Karpas-422 (cell line): Measurements from ENCODE around the gene PTPRG. TPM values are rescaled to one million over a fixed set of nuclear protein-coding genes. Genes with fewer than 3 reads are reported as not detected.
"Not testable (repeated sequence)": the region's sequence is repeated elsewhere in the genome, so short reads cannot be mapped to it uniquely, and the experiment has no call there.

Source experiments
- DNase-seq: peaks from one replicate; pipeline ENCODE4 v3.0.0-alpha.2; 2015
- H2AFZ ChIP-seq: fragments of 200-600 bp; sonication (generic); 2 replicates; pipeline ENCODE4 v1.6.1; 2014; ENCODE audit warnings: antibody characterized with exemption, low read length, mixed read lengths
- H3K27ac ChIP-seq: fragments of 200-600 bp; sonication (generic); 2 replicates; pipeline ENCODE4 v1.5.1; 2014; ENCODE audit warnings: mild to moderate bottlenecking, low read length, moderate library complexity
- H3K27me3 ChIP-seq: fragments of 200-600 bp; sonication (generic); 2 replicates; pipeline ENCODE4 v1.6.1; 2014; ENCODE audit warnings: low read length, mixed read lengths
- H3K36me3 ChIP-seq: fragments of 200-600 bp; sonication (generic); 2 replicates; pipeline ENCODE4 v1.6.1; 2014; ENCODE audit warnings: low read length, mixed read lengths; ENCODE audit not compliant: insufficient read depth
- H3K4me1 ChIP-seq: fragments of 200-600 bp; sonication (generic); 2 replicates; pipeline ENCODE4 v1.6.1; 2014; ENCODE audit warnings: mild to moderate bottlenecking, low read length, mixed read lengths
- H3K4me2 ChIP-seq: fragments of 200-600 bp; sonication (generic); 2 replicates; pipeline ENCODE4 v1.6.1; 2014; ENCODE audit warnings: low read length, low read depth, mild to moderate bottlenecking; ENCODE audit not compliant: poor library complexity, severe bottlenecking
- H3K4me3 ChIP-seq: fragments of 200-600 bp; sonication (generic); 2 replicates; pipeline ENCODE4 v1.5.1; 2014; ENCODE audit warnings: mild to moderate bottlenecking, antibody characterized with exemption, low read length, mixed read lengths
- H3K79me2 ChIP-seq: fragments of 200-600 bp; sonication (generic); 2 replicates; pipeline ENCODE4 v1.6.1; 2014; ENCODE audit warnings: mild to moderate bottlenecking, low read length, mixed read lengths
- H3K9ac ChIP-seq: fragments of 200-600 bp; sonication (generic); 2 replicates; pipeline ENCODE4 v1.6.0; 2014; ENCODE audit warnings: low read length
- H3K9me2 ChIP-seq: fragments of 200-600 bp; sonication (generic), shearing (Covaris generic); replicated peaks from 2 replicates; pipeline ENCODE4 v1.6.0; 2014; ENCODE audit warnings: mild to moderate bottlenecking, low read length, moderate library complexity; ENCODE audit not compliant: insufficient read depth
- H3K9me3 ChIP-seq: fragments of 300-700, 200-600 bp; sonication (generic); 2 replicates; pipeline ENCODE4 v1.6.1; 2014; ENCODE audit warnings: low read length, mixed read lengths
- H4K20me1 ChIP-seq: fragments of 200-600 bp; sonication (generic); 2 replicates; pipeline ENCODE4 v1.6.1; 2014; ENCODE audit warnings: mild to moderate bottlenecking, antibody characterized with exemption, low read length, low read depth; ENCODE audit not compliant: insufficient read depth
- total RNA-seq: library from RNA; depleted of rRNA; stranded (reverse); fragments of >200 nt; shearing (Covaris generic); gene quantifications from 2 replicates; pipeline ENCODE4 v1.2.3, GENCODE V29; 2014; ENCODE audit warnings: low replicate concordance

The PTPRG gene
- total RNA-seq, 1 experiment from 2014 or later: not detected

GRCh38 chr3:61547625-61548024, 13.7 kb upstream of the PTPRG start:
- H3K9me3 ChIP-seq: peaks cover 3% of the 10 kb centered on the region; the same call in 1 of the 2 replicates
- no peak overlapping the region for H3K9ac ChIP-seq
- no peaks in the 10 kb centered on the region for H3K9me2 ChIP-seq
- no peaks in the 10 kb centered on the region for H3K4me1 ChIP-seq
- no peak overlapping the region for H3K4me3 ChIP-seq
- no peak overlapping the region for H3K4me2 ChIP-seq
- no peak overlapping the region for H2AFZ ChIP-seq
- no peaks in the 10 kb centered on the region for H3K79me2 ChIP-seq
- DNase-seq: no peak
- H3K27me3 ChIP-seq: no peaks in the 10 kb centered on the region
- no peaks in the 10 kb centered on the region for H4K20me1 ChIP-seq
- no peak overlapping the region for H3K27ac ChIP-seq
- H3K36me3 ChIP-seq: no peaks in the 10 kb centered on the region

DNA sequence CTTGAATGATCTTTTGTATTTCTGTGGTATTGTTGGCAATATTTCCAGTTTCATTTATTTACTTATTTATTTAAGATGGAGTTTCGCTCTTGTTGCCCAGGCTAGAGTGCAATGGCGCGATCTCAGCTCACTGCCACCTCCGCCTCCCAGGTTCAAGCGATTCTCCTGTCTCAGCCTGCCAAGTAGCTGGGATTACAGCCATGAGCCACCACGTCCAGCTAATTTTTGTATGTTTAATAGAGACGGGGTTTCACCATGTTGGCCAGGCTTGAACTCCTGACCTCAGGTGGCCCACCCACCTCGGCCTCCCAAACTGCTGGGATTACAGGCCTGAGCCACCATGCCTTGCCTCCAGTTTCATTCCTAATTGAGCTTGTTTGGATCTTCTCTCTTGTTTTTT, 8.7 kb upstream of the PTPRG start:
- H3K4me1 ChIP-seq, DNase-seq, H3K9me2 ChIP-seq, H4K20me1 ChIP-seq, H3K9me3 ChIP-seq, H3K4me3 ChIP-seq, H3K9ac ChIP-seq, H3K4me2 ChIP-seq, H2AFZ ChIP-seq, H3K79me2 ChIP-seq, H3K27ac ChIP-seq, H3K27me3 ChIP-seq, H3K36me3 ChIP-seq: not testable (repeated sequence)

DNA sequence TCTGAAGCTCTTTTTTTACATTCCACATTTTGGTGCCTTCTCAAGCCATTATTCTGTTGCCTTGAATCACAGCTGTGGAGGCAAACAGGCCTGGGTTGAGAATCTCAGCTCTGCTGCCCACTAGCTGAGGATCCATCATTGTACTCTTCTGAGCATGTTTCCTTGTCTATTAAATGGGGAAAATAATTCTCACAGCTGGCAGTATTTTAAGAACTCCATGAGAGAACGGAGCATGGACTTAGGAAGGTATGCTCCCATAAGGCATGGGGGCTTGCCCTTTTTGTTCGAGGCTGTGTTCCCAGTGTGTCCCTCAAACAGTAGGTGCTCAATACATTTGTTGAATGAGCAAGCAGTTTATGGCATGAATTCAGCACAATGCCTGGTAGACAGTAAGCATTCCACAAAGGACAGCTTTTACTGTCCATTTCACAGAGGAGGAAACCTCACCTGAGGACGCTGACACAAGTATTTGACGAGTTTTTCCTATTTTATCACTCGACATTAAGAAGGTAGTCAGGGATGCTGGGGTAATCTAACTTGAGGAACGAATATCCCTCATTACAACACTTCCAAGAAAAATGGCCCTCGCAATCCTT, 2.1 kb upstream of the PTPRG start:
- DNase-seq: no peak
- H3K27me3 ChIP-seq: no peaks in the 10 kb centered on the region
- no peak overlapping the region for H3K4me2 ChIP-seq
- H3K4me1 ChIP-seq: no peaks in the 10 kb centered on the region
- no peak overlapping the region for H3K27ac ChIP-seq
- H4K20me1 ChIP-seq: no peaks in the 10 kb centered on the region
- no peak overlapping the region for H3K4me3 ChIP-seq
- no peaks in the 10 kb centered on the region for H3K9me2 ChIP-seq
- H3K79me2 ChIP-seq: no peaks in the 10 kb centered on the region
- H3K36me3 ChIP-seq: no peaks in the 10 kb centered on the region
- no peak overlapping the region for H2AFZ ChIP-seq
- peaks cover 12% of the 10 kb centered on the region for H3K9me3 ChIP-seq
- H3K9ac ChIP-seq: no peak overlapping the region

- Histone ChIP-seq H3K9me3 (peaks cover 13% of the 10 kb centered on the region; the same call in 1 of the 2 replicates), H3K27ac (no peak overlapping the region), H4K20me1 (no peaks in the 10 kb centered on the region), H3K27me3 (no peaks in the 10 kb centered on the region), H3K4me1 (no peaks in the 10 kb centered on the region), H2AFZ (no peak overlapping the region), H3K4me2 (no peak overlapping the region), H3K9ac (no peak overlapping the region), H3K9me2 (no peaks in the 10 kb centered on the region), H3K79me2 (no peaks in the 10 kb centered on the region), H3K4me3 (no peak overlapping the region), H3K36me3 (no peaks in the 10 kb centered on the region)
- no peak for DNase-seq
Measured at GRCh38 chr3:61560517-61561373, 626 bp upstream of the PTPRG start.

DNA sequence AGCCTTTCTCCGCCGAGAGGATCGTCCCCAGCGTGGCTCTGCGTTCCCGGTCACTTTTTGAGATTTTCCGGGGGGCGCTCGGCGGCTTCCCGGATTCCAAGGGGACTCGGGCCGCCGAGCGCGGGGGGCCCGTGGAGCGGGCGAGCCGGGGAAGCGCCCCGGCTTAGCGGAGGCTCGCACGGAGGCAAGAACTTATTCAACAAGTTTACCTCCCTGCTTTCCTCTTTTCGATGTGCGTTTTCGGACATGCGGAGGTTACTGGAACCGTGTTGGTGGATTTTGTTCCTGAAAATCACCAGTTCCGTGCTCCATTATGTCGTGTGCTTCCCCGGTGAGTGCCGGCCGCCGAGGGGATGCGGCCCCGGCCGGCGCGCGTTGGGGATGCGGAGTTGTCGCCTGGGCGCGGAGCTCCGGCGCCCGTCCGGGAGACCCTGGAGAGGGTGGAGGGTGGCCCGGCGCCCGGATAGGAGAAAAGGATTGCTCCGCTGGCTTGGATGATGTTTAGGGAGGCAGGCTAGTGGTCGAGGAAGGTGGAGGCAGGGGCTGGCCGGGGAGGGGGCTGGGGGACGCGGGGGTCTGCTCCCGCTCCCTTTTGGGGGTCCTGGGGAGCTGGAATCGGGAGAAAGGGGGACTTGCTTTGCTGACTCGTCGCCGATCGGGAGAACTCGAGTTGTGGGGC, 810 bp downstream of the PTPRG start:
- no peaks in the 10 kb centered on the region for H3K79me2 ChIP-seq
- no peak overlapping the region for H3K9ac ChIP-seq
- H3K27me3 ChIP-seq: no peaks in the 10 kb centered on the region
- no peak overlapping the region for H3K27ac ChIP-seq
- DNase-seq: no peak
- no peak overlapping the region for H3K4me3 ChIP-seq
- H2AFZ ChIP-seq: no peak overlapping the region
- H3K9me2 ChIP-seq: no peaks in the 10 kb centered on the region
- H3K4me1 ChIP-seq: no peaks in the 10 kb centered on the region
- no peaks in the 10 kb centered on the region for H3K36me3 ChIP-seq
- H3K4me2 ChIP-seq: no peak overlapping the region
- peaks cover 11% of the 10 kb centered on the region; the same call in 1 of the 2 replicates for H3K9me3 ChIP-seq
- no peaks in the 10 kb centered on the region for H4K20me1 ChIP-seq

GRCh38 chr3:61562721-61563312, 1.4 kb downstream of the PTPRG start:
- H3K79me2 ChIP-seq: no peaks in the 10 kb centered on the region
- no peak overlapping the region for H3K27ac ChIP-seq
- no peak overlapping the region for H2AFZ ChIP-seq
- H3K4me2 ChIP-seq: no peak overlapping the region
- H4K20me1 ChIP-seq: no peaks in the 10 kb centered on the region
- DNase-seq: no peak
- H3K36me3 ChIP-seq: no peaks in the 10 kb centered on the region
- H3K4me1 ChIP-seq: no peaks in the 10 kb centered on the region
- no peak overlapping the region for H3K4me3 ChIP-seq
- H3K9me2 ChIP-seq: no peaks in the 10 kb centered on the region
- H3K9ac ChIP-seq: no peak overlapping the region
- H3K9me3 ChIP-seq: peaks cover 12% of the 10 kb centered on the region; the same call in 1 of the 2 replicates
- H3K27me3 ChIP-seq: no peaks in the 10 kb centered on the region

- Histone ChIP-seq H3K4me3 (no peak overlapping the region), H3K36me3 (no peaks in the 10 kb centered on the region), H3K4me1 (no peaks in the 10 kb centered on the region), H3K9ac (no peak overlapping the region), H3K27me3 (no peaks in the 10 kb centered on the region), H3K4me2 (no peak overlapping the region), H3K9me3 (peaks cover 15% of the 10 kb centered on the region; the same call in 1 of the 2 replicates), H4K20me1 (no peaks in the 10 kb centered on the region), H2AFZ (no peak overlapping the region), H3K9me2 (no peaks in the 10 kb centered on the region), H3K79me2 (no peaks in the 10 kb centered on the region), H3K27ac (no peak overlapping the region)
- DNase-seq: no peak
Measured at GRCh38 chr3:61563313-61564271, 2.2 kb downstream of the PTPRG start.
